GM21717 (cell line): Measurements from ENCODE around the gene CSNK2A1.
A peak's percentile ranks its signal among the peaks of the same experiment; 100 is the strongest.

Source experiments
- ATAC-seq: cut with Tn5 transposase; IDR thresholded peaks from one replicate; pipeline ENCODE4 v1.9.1; 2021; ENCODE audit warnings: mild to moderate bottlenecking, moderate library complexity; ENCODE audit not compliant: unreplicated experiment

Gene CSNK2A1

DNA sequence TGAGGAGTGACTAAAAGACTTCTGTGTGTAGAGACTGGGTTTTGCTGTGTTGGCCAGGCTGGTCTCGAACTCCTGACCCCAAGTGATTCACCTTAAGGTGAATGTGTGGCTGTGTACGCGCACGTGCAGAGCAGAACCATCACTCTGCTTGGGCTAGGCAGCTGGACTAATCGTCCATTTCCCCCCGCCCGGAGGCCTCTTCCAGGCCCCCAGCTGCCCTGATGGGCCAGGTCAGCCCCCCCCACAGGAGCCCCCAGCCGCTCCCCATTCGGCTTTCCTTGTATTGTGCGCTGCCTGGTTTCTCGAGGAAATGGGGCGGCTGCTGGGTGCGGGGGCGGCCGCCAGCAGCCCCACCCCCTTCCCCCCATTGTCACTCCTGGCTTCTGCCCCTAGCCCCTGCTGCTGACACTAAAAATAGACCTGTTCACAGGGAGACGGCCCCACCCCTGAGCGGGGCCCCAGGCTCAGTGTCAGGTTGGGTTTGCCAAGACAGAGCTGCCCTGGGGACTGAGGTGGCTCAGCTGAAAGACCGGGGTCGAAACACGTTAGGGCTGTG lies 24.6 kb upstream of the CSNK2A1 start:
- ATAC-seq = no peak

DNA sequence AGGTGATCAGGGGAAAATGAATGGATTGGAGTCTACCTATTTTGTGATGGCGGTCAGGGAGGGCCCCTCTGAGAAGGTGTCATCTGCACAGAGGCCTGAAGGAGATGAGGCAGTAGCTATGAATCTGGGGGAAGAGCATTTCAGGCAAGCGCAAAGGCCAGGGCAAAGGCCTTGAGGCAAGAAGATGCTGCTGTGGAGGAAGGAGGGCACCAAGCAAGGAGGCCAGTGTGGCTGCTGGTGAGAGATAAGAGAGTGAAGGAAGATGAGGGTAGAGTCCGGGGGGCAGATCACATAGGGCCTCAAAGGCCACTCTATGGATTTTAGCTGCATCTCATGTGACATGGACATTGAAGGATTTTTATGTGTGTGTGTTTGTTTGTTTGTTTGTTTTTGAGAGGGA lies 20.6 kb upstream of the CSNK2A1 start:
- no peak for ATAC-seq

DNA sequence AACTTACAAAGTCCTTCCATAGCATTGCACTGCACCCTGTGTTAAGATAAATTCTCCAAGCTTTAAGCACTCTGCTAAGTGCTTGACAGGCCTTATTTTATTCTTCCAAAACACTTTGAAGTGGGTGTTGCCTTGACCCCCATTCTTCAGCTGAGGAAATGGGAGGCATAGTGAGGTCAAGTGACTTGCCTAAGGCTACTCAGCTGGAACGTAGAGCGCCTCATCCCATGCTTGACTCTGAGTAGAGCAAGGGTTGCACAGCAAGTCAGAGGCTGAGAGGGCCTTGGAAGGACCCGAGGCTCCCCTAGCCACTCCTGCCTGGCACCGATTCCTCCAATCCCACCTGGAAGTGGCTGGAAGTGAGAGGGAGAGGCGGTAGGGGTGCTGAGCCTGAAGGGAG lies 19.6 kb upstream of the CSNK2A1 start:
- no peak for ATAC-seq

DNA sequence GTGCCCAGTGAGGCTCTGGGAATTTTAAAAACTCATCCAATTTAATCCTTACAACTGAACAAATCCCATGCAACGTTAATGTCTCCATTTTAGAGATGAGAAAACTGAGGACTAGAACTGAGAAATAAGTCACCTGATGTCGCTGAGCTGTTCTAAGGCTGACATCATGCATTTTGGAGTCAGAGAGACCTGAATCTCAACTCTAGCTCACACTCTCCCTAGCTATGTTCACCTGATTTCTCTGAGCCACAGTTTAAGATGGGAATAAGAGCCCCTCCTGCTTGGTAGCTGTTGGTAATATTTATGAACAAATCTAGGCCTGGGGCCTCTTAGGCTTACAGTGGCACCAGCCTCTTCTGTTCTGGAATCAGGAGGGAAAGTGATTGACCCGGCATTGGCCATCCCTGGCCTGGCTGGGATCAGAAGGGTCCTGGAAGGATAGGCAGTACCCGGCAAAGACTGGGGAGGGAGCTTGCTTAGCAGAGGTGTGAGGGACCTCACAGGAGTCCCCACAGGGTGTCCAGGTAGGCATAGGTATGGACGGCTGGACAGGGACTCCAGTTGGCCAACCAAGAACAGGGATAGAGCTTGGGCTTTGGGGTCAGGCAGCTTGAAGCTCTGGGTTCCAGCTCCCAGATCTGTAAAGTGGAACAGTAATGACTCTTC lies 18.8 kb upstream of the CSNK2A1 start:
- ATAC-seq = no peak

DNA sequence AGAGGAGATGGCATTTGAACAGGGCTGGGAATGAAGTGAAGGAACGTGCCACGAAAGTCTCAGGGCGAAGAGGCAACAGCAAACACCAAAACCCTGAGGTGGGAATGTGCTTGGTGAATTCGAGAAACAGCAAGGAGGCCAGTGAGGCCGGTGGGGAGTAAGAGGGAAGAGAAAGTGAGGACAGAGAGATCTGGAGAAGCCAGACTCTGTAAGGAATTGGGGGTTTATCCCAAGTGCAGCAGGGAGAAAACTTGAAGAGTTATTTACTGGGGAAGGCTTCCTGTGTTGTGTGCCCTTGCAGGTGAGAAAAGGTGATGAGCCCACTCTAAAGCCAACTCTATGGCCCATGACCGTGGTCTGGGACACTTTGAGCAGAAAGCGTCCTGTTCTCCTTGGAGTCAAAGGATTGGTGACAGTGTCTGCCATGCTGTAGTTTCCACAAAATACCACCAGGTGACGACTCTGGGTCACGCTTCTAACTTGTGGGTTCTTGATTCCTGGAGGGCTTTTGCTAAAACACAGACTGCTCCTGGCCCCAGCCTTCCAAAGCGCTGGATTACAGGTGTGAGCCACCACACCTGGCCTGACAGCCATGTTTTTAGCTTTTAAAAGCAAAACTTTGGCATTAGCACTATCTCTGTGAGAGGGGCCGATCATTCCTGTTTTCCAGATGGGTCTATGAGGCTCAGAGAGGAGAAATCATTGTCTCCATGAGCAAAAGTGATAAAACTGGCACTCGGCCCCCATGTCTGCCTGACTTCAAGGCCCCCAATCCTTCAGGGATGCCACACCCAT lies 18.0 kb upstream of the CSNK2A1 start:
- no peak for ATAC-seq

DNA sequence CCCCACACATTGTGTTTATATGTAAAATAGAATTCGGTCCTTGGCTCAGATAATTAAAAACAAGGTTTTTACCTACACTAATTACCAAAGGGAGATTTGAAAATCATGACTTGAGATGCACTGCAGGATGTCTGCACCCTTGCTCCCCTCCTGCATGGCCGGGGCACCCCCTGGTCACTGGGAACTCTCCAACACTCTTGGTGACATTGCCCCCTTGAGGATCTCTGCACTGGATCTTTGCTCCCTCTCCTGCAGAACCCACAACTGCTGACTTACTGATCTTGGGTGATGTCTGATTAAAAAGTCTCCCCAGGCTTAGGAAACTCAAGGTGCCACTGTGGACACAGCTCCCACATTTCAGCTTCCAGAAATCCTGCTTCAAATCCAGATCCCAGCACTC lies 17.1 kb upstream of the CSNK2A1 start:
- ATAC-seq = no peak

GRCh38 chr20:558117-558516 lies 14.5 kb upstream of the CSNK2A1 start:
- no peak for ATAC-seq

DNA sequence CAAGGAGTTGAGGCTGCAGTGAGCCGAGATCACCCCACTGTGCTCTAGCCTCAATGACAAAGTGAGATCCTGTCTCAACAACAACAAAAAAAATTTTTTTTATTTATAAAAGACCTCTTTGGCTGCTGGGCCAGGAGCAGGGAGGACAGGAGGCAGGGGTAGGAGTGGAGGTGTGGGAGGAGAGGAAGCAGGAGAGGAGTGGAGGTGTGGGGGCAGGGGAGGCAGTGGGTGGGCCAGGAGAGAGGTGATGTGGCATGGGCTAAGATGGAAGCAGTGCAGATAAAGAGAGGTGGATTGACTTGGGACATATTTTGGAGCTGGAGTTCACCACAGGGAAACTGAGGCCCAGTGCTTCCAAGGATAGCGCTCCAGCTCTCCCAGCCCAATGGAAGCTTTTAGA lies 13.4 kb upstream of the CSNK2A1 start:
- no peak for ATAC-seq

DNA sequence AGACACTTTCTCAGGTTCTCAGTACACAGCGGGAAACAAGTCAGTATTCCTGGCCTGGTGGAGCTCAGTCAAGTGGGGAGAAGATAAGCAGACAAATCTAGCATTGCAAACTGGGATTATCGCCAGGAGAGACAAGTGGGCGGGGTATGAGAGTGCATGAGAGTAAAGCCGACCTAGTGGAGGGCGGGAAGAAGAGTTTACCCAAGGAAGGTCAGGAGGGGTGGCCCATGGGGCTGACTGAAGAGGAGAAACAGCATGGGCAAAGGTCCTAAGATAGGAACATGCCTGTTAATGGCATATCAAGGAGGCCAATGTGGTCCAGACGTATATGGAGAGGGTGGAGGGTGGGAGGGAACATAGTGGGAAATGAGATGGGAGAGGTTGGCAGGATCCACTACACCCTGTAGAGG lies 12.4 kb upstream of the CSNK2A1 start:
- ATAC-seq = no peak

DNA sequence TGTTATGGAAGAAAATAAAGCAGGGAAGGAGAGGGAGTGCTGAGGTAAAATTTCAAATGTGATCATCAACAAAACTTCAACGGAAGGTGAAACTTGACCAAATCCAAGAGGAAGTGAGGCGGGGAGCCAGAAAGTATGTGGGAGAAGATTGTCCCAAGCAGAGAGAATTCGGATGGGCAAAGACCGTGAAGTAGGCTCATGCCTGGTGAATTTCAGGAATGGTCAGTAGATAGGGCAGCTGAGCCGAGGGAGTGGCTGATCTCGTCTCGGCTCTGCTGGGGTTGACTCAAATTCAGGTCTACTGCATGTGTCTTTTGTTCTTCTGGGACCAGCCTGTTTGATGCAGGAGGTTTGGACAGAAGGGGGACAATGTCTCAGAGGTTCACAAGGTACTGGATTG lies 7.0 kb upstream of the CSNK2A1 start:
- no peak for ATAC-seq

GRCh38 chr20:549722-550496 lies 6.3 kb upstream of the CSNK2A1 start:
- ATAC-seq = no peak

- no peak for ATAC-seq
Measured at GRCh38 chr20:548906-549305, 5.3 kb upstream of the CSNK2A1 start.

DNA sequence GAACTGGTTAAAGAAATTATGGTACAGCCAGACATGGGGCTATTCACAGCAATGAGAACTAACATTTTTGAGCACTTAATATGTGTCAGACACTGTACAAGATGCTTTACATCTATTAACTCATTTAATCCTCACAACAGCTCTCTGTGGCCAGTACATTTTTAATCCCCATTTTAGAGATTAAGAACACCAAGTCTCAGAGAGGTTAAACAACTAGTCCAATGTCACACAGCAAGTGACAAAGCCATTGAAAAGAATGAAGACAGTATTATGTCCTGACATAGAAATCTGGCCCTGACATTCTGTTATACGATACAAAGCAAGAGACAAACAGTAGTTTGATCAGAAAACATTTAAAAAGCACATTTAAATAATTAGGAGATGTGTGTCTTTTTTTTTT lies 3.8 kb upstream of the CSNK2A1 start:
- ATAC-seq = no peak

GRCh38 chr20:546353-546752 lies 2.8 kb upstream of the CSNK2A1 start:
- no peak for ATAC-seq

GRCh38 chr20:544153-544725 lies 649 bp upstream of the CSNK2A1 start:
- ATAC-seq = peak; percentile 3

DNA sequence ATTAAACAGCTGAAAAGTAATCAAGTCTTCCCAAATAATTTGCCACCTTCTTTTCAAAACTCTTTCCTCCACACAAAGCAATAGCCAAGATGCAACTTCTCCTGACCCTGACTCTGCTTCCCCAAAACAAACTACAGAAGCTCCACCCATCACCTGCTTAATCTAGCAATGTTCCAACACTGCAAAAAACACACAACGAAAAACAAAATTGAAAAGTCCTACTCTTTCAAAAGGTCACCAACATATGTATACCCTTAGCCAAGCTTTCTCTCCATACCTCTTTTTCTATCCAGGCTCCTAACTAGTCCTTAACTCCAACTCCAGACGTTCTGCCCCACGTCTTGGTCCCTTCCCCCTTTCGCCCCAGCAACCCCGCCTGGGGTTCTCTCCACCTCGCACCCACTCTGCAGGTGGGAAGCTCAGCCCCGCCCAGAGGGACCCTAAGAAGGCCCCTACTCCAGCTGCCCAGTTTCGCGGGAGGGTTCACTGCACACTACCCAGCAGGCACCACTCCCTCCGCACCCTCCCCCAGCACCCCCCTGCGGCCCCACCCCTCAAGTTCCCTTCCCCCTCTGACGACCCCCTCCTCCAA lies 717 bp downstream of the CSNK2A1 start:
- peak; percentile 19 for ATAC-seq

- no peak for ATAC-seq
Measured at GRCh38 chr20:540391-541201, 3.0 kb downstream of the CSNK2A1 start.

- ATAC-seq = no peak
Measured at GRCh38 chr20:539848-540247, 3.7 kb downstream of the CSNK2A1 start.

- no peak for ATAC-seq
Measured at GRCh38 chr20:539191-539590, 4.4 kb downstream of the CSNK2A1 start.

DNA sequence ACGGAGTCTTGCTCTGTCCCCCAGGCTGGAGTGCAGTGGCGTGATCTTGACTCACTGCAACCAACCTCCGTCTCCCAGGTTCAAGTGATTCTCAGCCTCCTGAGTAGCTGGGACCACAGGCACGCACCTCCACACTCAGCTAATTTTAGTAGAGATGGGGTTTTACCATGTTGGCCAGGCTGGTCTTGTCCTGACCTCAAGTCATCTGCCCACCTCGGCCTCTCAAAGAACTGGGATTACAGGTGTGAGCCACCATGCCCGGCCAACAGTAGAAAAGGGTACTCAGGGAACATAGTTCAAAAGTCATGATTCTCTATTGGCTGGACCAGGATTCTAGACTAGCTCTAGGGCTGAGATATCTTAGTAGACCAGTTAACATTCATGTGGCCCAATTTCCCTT lies 5.6 kb downstream of the CSNK2A1 start:
- ATAC-seq = no peak
